ENCODE data around the gene PKD1.
A peak's percentile ranks its signal among the peaks of the same experiment; 100 is the strongest.

PKD1 gene

GRCh38 chr16:2066139-2066538, 69.6 kb downstream of the PKD1 start:
- no peak for DNase-seq

GRCh38 chr16:2064368-2064945, 71.2 kb downstream of the PKD1 start:
- DNase-seq = no peak

GRCh38 chr16:2063861-2064260, 71.8 kb downstream of the PKD1 start:
- no peak for DNase-seq

GRCh38 chr16:2062801-2063200, 72.9 kb downstream of the PKD1 start:
- no peak for DNase-seq

GRCh38 chr16:2061526-2061925, 74.2 kb downstream of the PKD1 start:
- no peak for DNase-seq

- no peak for DNase-seq
Observed at GRCh38 chr16:2061023-2061422, 74.7 kb downstream of the PKD1 start.

GRCh38 chr16:2060346-2060745, 75.4 kb downstream of the PKD1 start:
- no peak for DNase-seq

GRCh38 chr16:2058872-2059271, 76.8 kb downstream of the PKD1 start:
- no peak for DNase-seq

- DNase-seq = no peak
Observed at GRCh38 chr16:2058420-2058819, 77.3 kb downstream of the PKD1 start.

- no peak for DNase-seq
Observed at GRCh38 chr16:2057438-2057837, 78.3 kb downstream of the PKD1 start.

- DNase-seq = no peak
Observed at GRCh38 chr16:2056681-2057407, 78.9 kb downstream of the PKD1 start.

- no peak for DNase-seq
Observed at GRCh38 chr16:2056077-2056476, 79.6 kb downstream of the PKD1 start.

GRCh38 chr16:2054543-2055245, 81.0 kb downstream of the PKD1 start:
- no peak for DNase-seq

- no peak for DNase-seq
Observed at GRCh38 chr16:2053897-2054296, 81.8 kb downstream of the PKD1 start.

GRCh38 chr16:2053211-2053610, 82.5 kb downstream of the PKD1 start:
- DNase-seq = no peak

GRCh38 chr16:2048116-2048543, 87.6 kb downstream of the PKD1 start:
- DNase-seq = no peak

- DNase-seq = peak; percentile 93 to 97
Observed at GRCh38 chr16:2047330-2048115, 88.2 kb downstream of the PKD1 start, which contains the start of the genes NTHL1 and TSC2. Gene NTHL1, minus strand, starts transcription at chr16:2047834. Its CDS starts 11 bp downstream, at chr16:2047823. Gene TSC2, plus strand, starts transcription at chr16:2047985. Its CDS starts 631 bp downstream, at chr16:2048616.

- DNase-seq = no peak
Observed at GRCh38 chr16:2046893-2047329, 88.8 kb downstream of the PKD1 start.

GRCh38 chr16:2045965-2046892, 89.5 kb downstream of the PKD1 start:
- DNase-seq = no peak

- no peak for DNase-seq
Observed at GRCh38 chr16:2044541-2044940, 91.2 kb downstream of the PKD1 start.

- no peak for DNase-seq
Observed at GRCh38 chr16:2043667-2044451, 91.8 kb downstream of the PKD1 start.
